MM.1S (cell line): ENCODE data around the gene RPS6KC1.
"Not testable (repeated sequence)": the region's sequence is repeated elsewhere in the genome, so short reads cannot be mapped to it uniquely, and the experiment has no call there.

Experiments used
- DNase-seq: peaks from one replicate; pipeline ENCODE4 v3.0.0-alpha.2; 2015
- H2AFZ ChIP-seq: fragments of 300-600 bp; sonication (generic); 2 replicates; pipeline ENCODE4 v1.6.0; 2016; ENCODE audit warnings: antibody characterized with exemption, low read length
- H3F3A ChIP-seq: fragments of 300-600 bp; sonication (generic); 2 replicates; pipeline ENCODE4 v1.6.1; 2016; ENCODE audit warnings: mild to moderate bottlenecking, antibody characterized with exemption, low read length, moderate library complexity, mixed read lengths; ENCODE audit not compliant: insufficient read depth
- H3K27ac ChIP-seq: fragments of 300-600 bp; sonication (generic); 2 replicates; pipeline ENCODE4 v1.5.1; 2016; ENCODE audit warnings: mild to moderate bottlenecking, low read length
- H3K27me3 ChIP-seq: fragments of 300-600 bp; sonication (generic); replicated peaks from 2 replicates; pipeline ENCODE4 v1.6.0; 2016; ENCODE audit warnings: low read length; ENCODE audit not compliant: insufficient read depth
- H3K36me3 ChIP-seq: fragments of 300-600 bp; sonication (generic); replicated peaks from 2 replicates; pipeline ENCODE4 v1.6.1; 2016; ENCODE audit warnings: mild to moderate bottlenecking, low read length, mixed read lengths; ENCODE audit not compliant: insufficient read depth
- H3K4me1 ChIP-seq: fragments of 300-600 bp; sonication (generic); 2 replicates; pipeline ENCODE4 v1.6.1; 2016; ENCODE audit warnings: low read length, mixed read lengths
- H3K4me2 ChIP-seq: fragments of 300-600 bp; sonication (generic); 2 replicates; pipeline ENCODE4 v1.6.0; 2016; ENCODE audit warnings: low read depth, low read length
- H3K4me3 ChIP-seq: fragments of 300-600 bp; sonication (generic); 2 replicates; pipeline ENCODE4 v1.5.1; 2016; ENCODE audit warnings: low read length, mixed read lengths
- H3K79me2 ChIP-seq: fragments of 300-600 bp; sonication (generic); 2 replicates; pipeline ENCODE4 v1.6.1; 2016; ENCODE audit warnings: mixed run types, low read length, mixed read lengths
- H3K9ac ChIP-seq: fragments of 300-600 bp; sonication (generic); 2 replicates; pipeline ENCODE4 v1.6.1; 2016; ENCODE audit warnings: low read length, mixed read lengths
- H3K9me2 ChIP-seq: fragments of 300-600 bp; sonication (generic); replicated peaks from 2 replicates; pipeline ENCODE4 v1.6.1; 2016; ENCODE audit warnings: mild to moderate bottlenecking, low read length, mixed read lengths; ENCODE audit not compliant: insufficient read depth
- H3K9me3 ChIP-seq: fragments of 300-600 bp; sonication (generic); replicated peaks from 2 replicates; pipeline ENCODE4 v1.6.1; 2016; ENCODE audit warnings: mild to moderate bottlenecking, low read length, mixed read lengths; ENCODE audit not compliant: insufficient read depth
- H4K20me1 ChIP-seq: fragments of 300-600 bp; sonication (generic); 2 replicates; pipeline ENCODE4 v1.6.1; 2016; ENCODE audit warnings: mild to moderate bottlenecking, low read length, moderate library complexity, mixed read lengths; ENCODE audit not compliant: insufficient read depth
- CTCF ChIP-seq: fragments of 300-600 bp; sonication (generic); IDR thresholded peaks from 2 replicates; pipeline ENCODE4 v1.5.1; 2016; ENCODE audit warnings: antibody characterized with exemption, low read length, mixed read lengths
- EZH2 ChIP-seq: fragments of 300-600 bp; sonication (generic); optimal IDR thresholded peaks from 2 replicates; pipeline ENCODE3; 2017; ENCODE audit warnings: low read depth, mild to moderate bottlenecking, antibody characterized with exemption, low read length, mixed read lengths
- EZH2phosphoT487 ChIP-seq: fragments of 300-600 bp; sonication (generic); IDR thresholded peaks from 2 replicates; pipeline ENCODE4 v1.6.1; 2018; ENCODE audit warnings: antibody characterized with exemption, low read length

The RPS6KC1 gene

GRCh38 chr1:213186168-213186567, 135.1 kb downstream of the RPS6KC1 start:
- DNase-seq, result peak; percentile 55
- no peaks in the 10 kb centered on the region for H3K36me3 ChIP-seq
- H3K9ac ChIP-seq, result no peak overlapping the region
- no peaks in the 10 kb centered on the region for H4K20me1 ChIP-seq
- peaks cover 4% of the 10 kb centered on the region; the same call in 1 of the 2 replicates for H3K9me3 ChIP-seq
- H3K4me1 ChIP-seq, result no peaks in the 10 kb centered on the region
- TF ChIP-seq EZH2phosphoT487 (no peak), EZH2 (no peak), CTCF (no peak)
- no peaks in the 10 kb centered on the region for H3K79me2 ChIP-seq
- H3K27ac ChIP-seq, result peak overlapping the region; percentile 14; the same call in 1 of the 2 replicates
- H3F3A ChIP-seq, result peaks cover 6% of the 10 kb centered on the region; the same call in 1 of the 2 replicates
- H3K4me2 ChIP-seq, result no peak overlapping the region
- no peak overlapping the region for H3K4me3 ChIP-seq
- no peak overlapping the region for H2AFZ ChIP-seq
- H3K27me3 ChIP-seq, result no peaks in the 10 kb centered on the region
- H3K9me2 ChIP-seq, result no peaks in the 10 kb centered on the region

GRCh38 chr1:213192026-213192425, 141.0 kb downstream of the RPS6KC1 start:
- Histone ChIP-seq H3K79me2 (no peaks in the 10 kb centered on the region), H3K4me1 (no peaks in the 10 kb centered on the region), H3K27me3 (no peaks in the 10 kb centered on the region), H3K36me3 (no peaks in the 10 kb centered on the region), H3K4me2 (no peak overlapping the region), H3K9me2 (no peaks in the 10 kb centered on the region), H2AFZ (no peak overlapping the region), H3K9ac (no peak overlapping the region), H3K9me3 (no peaks in the 10 kb centered on the region), H3F3A (no peaks in the 10 kb centered on the region), H3K4me3 (no peak overlapping the region), H3K27ac (no peak overlapping the region), H4K20me1 (no peaks in the 10 kb centered on the region)
- TF ChIP-seq EZH2phosphoT487 (no peak), CTCF (no peak), EZH2 (no peak)
- DNase-seq, result no peak

- H4K20me1 ChIP-seq, result no peaks in the 10 kb centered on the region
- H3K9me2 ChIP-seq, result no peaks in the 10 kb centered on the region
- no peak overlapping the region for H3K9ac ChIP-seq
- no peak overlapping the region for H3K4me2 ChIP-seq
- no peaks in the 10 kb centered on the region for H3K9me3 ChIP-seq
- no peak overlapping the region for H2AFZ ChIP-seq
- TF ChIP-seq EZH2 (no peak), CTCF (no peak), EZH2phosphoT487 (no peak)
- no peak overlapping the region for H3K4me3 ChIP-seq
- no peaks in the 10 kb centered on the region for H3K4me1 ChIP-seq
- DNase-seq, result no peak
- H3K27me3 ChIP-seq, result no peaks in the 10 kb centered on the region
- H3F3A ChIP-seq, result no peaks in the 10 kb centered on the region
- no peak overlapping the region for H3K27ac ChIP-seq
- no peaks in the 10 kb centered on the region for H3K79me2 ChIP-seq
- no peaks in the 10 kb centered on the region for H3K36me3 ChIP-seq
These were observed 143.3 kb downstream of the RPS6KC1 start for GRCh38 chr1:213194383-213194782.

- Histone ChIP-seq H3K36me3 (no peaks in the 10 kb centered on the region), H3K4me2 (no peak overlapping the region), H3K79me2 (no peaks in the 10 kb centered on the region), H3K9ac (no peak overlapping the region), H3K4me1 (no peaks in the 10 kb centered on the region), H4K20me1 (no peaks in the 10 kb centered on the region), H3K9me2 (no peaks in the 10 kb centered on the region), H3K4me3 (no peak overlapping the region), H3K9me3 (no peaks in the 10 kb centered on the region), H3F3A (no peaks in the 10 kb centered on the region), H3K27ac (no peak overlapping the region), H2AFZ (no peak overlapping the region), H3K27me3 (no peaks in the 10 kb centered on the region)
- no peak for TF ChIP-seq EZH2phosphoT487
- no peak for TF ChIP-seq CTCF
- no peak for TF ChIP-seq EZH2
- no peak for DNase-seq
These were observed 143.8 kb downstream of the RPS6KC1 start for GRCh38 chr1:213194855-213195254.

GRCh38 chr1:213196328-213197054, 145.4 kb downstream of the RPS6KC1 start:
- not testable (repeated sequence) for H3K9me3 ChIP-seq, H3K4me1 ChIP-seq, H3K4me3 ChIP-seq, H2AFZ ChIP-seq, H3K36me3 ChIP-seq, H3K9ac ChIP-seq, H3K27me3 ChIP-seq, DNase-seq, H3F3A ChIP-seq, H4K20me1 ChIP-seq, H3K9me2 ChIP-seq, H3K27ac ChIP-seq, H3K4me2 ChIP-seq, H3K79me2 ChIP-seq
